ENCODE measurements around the gene SLC25A1. TPM values are rescaled to one million over a fixed set of nuclear protein-coding genes. Genes with fewer than 3 reads are reported as not detected.

Gene SLC25A1
- total and polyA plus RNA-seq, 2 of the 8 experiments (the other 6 are each of a cell fraction or from before 2014, with no cell fraction given) = 110 to 148 TPM

GRCh38 chr22:19128009-19128401 lies 50.5 kb downstream of the SLC25A1 start (continued):
- TF ChIP-seq CHD7 (IDR thresholded peaks at IDR 0.05; ENCODE audit: insufficient replicate concordance, low read length) (no peak), SAP30 (IDR thresholded peaks at IDR 0.05; ENCODE audit: insufficient read depth, insufficient replicate concordance, low read length) (no peak), SIRT6 (IDR thresholded peaks at IDR 0.05; ENCODE audit: low read length) (no peak), SRF (IDR thresholded peaks at IDR 0.05; ENCODE audit: low read depth, low read length) (no peak), TAF1 (IDR thresholded peaks at IDR 0.05; ENCODE audit: low read depth, low read length) (no peak), ASH2L (IDR thresholded peaks at IDR 0.05; ENCODE audit: low read length) (no peak), TAF7 (optimal IDR thresholded peaks at IDR 0.05; ENCODE audit: borderline replicate concordance, low read depth, low read length) (no peak)

Data from H1 (cell line).